Osteocyte (in vitro differentiated cells): ENCODE measurements around the gene OBP2B. TPM values are rescaled to one million over a fixed set of nuclear protein-coding genes. Genes with fewer than 3 reads are reported as not detected.

ENCODE experiments used
- DNase-seq: peaks from one replicate; pipeline ENCODE4 v3.0.0; 2021; ENCODE audit warnings: mixed read lengths; ENCODE audit not compliant: unreplicated experiment; ENCODE audit errors: extremely low spot score
- H3K27ac Mint-ChIP-seq: one replicate; pipeline ENCODE4 v1.8.0; 2021; ENCODE audit warnings: mild to moderate bottlenecking, mixed read lengths; ENCODE audit not compliant: unreplicated experiment
- H3K27me3 Mint-ChIP-seq: one replicate; pipeline ENCODE4 v1.8.0; 2021; ENCODE audit warnings: mixed read lengths; ENCODE audit not compliant: unreplicated experiment
- H3K36me3 Mint-ChIP-seq: one replicate; pipeline ENCODE4 v1.8.0; 2021; ENCODE audit warnings: mixed read lengths; ENCODE audit not compliant: unreplicated experiment
- H3K4me1 Mint-ChIP-seq: one replicate; pipeline ENCODE4 v1.8.0; 2021; ENCODE audit warnings: mixed read lengths; ENCODE audit not compliant: unreplicated experiment
- H3K4me3 Mint-ChIP-seq: one replicate; pipeline ENCODE4 v1.8.0; 2021; ENCODE audit warnings: mild to moderate bottlenecking, moderate library complexity, mixed read lengths; ENCODE audit not compliant: unreplicated experiment
- H3K9me3 Mint-ChIP-seq: one replicate; pipeline ENCODE4 v1.8.0; 2021; ENCODE audit warnings: mixed read lengths; ENCODE audit not compliant: unreplicated experiment
- total RNA-seq: library from RNA; stranded (reverse); gene quantifications from 2 replicates; pipeline ENCODE4 v1.2.1, GENCODE V29; 2021
- TF ChIP-seq, protein P1 (sequence below): fragments of 200-600 bp; sonication (generic); IDR thresholded peaks from 2 replicates; pipeline ENCODE4 v1.5.0; 2021; ENCODE audit warnings: antibody characterized with exemption, mild to moderate bottlenecking, moderate library complexity

OBP2B gene
- total RNA-seq, 1 donor from 2014 or later = not detected

DNA sequence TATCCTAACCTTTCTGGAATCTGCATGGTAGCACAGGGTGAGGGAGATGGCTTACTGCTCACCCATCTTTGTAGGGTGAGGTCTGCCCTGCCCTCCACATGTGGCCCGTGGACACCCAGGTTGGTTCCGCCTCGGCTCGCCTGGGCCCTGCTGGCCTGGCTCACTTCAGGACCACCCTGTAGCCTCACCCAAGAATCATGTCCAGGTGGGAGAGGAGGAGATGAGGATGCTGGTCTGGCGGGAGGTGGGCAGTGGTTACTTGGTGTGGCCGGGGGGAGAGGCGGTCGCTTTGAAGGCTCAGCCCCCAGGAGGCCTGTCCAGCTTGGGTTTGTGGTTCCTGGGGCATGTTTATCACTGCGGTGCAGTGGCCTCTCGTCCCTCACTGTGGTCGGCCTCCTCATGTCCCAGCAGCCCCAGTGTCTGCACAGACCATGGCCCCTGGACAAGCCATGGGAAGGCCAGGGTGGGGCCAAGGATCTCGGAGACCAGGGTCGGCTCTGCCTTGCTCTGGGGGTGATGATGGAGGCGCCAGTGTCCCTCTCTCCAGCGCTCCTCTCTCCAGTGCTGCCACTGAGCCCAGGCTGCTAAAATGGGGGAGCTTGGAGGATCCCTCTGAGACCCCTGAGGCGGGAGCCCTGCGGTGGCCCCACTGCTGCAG lies 4.6 kb downstream of the OBP2B start:
- H3K36me3 Mint-ChIP-seq = no peaks in the 10 kb centered on the region
- no peaks in the 10 kb centered on the region for H3K4me1 Mint-ChIP-seq
- peaks cover 10% of the 10 kb centered on the region for H3K27me3 Mint-ChIP-seq
- no peaks in the 10 kb centered on the region for H3K9me3 Mint-ChIP-seq
- H3K27ac Mint-ChIP-seq = no peak overlapping the region
- TF ChIP-seq, protein P1, sequence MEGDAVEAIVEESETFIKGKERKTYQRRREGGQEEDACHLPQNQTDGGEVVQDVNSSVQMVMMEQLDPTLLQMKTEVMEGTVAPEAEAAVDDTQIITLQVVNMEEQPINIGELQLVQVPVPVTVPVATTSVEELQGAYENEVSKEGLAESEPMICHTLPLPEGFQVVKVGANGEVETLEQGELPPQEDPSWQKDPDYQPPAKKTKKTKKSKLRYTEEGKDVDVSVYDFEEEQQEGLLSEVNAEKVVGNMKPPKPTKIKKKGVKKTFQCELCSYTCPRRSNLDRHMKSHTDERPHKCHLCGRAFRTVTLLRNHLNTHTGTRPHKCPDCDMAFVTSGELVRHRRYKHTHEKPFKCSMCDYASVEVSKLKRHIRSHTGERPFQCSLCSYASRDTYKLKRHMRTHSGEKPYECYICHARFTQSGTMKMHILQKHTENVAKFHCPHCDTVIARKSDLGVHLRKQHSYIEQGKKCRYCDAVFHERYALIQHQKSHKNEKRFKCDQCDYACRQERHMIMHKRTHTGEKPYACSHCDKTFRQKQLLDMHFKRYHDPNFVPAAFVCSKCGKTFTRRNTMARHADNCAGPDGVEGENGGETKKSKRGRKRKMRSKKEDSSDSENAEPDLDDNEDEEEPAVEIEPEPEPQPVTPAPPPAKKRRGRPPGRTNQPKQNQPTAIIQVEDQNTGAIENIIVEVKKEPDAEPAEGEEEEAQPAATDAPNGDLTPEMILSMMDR = no peak
- no peak overlapping the region for H3K4me3 Mint-ChIP-seq
- peak; percentile 66 for DNase-seq

DNA sequence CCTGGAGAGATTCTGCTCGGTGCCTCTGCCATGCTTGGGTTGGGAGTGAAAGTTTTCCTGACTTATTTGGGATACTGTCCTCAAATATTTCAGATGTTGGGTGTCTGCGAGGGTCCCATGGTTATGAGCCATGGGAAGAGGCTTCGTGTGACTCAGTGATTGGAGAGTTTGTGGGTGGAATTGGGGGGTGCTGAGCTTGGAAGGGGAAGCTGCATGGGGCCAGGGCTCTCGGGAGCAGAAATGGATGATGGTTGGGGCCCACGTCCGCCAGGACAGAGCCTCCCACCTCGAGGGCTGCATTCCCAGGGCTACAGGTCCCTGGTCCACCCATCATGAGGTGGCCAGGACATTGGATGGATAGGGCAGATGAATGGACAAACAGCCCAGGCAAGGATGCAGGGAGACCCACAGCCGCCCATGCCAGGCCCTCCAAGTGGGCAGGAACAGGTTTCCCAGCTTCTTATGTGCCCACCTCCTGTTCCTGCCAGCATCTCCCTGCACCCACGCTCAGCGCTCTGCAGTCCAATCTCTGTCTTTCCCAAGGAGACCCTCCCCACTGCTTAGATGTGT lies 5.5 kb downstream of the OBP2B start:
- TF ChIP-seq, protein P1 = no peak
- Mint-ChIP-seq H3K36me3 (no peaks in the 10 kb centered on the region), H3K9me3 (no peaks in the 10 kb centered on the region), H3K4me1 (no peaks in the 10 kb centered on the region), H3K27ac (no peak overlapping the region), H3K4me3 (no peak overlapping the region), H3K27me3 (peaks cover 10% of the 10 kb centered on the region)
- peak; percentile 62 for DNase-seq

DNA sequence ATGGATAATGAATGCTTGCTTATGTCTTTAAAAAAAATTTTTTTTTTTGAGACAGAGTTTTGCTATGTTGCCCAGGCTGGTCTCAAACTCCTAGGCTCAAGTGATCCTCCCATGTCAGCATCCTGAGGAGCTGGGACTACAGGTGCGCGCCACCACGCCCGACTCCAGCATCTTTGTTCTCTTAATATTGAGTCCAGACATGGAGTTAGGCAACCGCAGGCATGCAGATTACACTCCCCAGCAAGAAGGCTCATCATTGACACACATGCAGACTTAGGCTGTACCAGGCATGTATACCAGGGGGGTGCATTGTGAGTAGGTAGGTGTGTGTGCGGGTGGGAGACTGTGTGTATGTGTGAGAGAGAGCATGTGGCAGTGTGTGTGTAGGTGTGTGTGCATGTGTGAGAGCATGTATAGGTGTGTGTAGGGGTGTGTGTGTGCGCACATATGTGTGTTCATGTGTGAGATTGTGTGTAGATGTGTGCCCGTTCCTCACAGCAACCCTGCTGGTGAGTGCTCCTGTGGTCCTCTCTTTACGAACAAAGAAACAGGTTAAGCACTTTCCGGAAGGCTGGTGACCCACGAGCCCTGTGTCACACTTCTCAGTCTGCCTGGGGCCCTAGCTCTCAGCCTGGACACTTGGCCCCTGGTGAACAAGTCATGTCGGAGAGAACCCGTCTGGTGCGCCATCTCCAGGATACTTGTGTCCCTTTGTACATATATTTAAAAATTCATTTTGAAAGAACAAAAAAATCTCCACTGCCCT lies 6.2 kb downstream of the OBP2B start:
- Mint-ChIP-seq H3K9me3 (no peaks in the 10 kb centered on the region), H3K4me1 (no peaks in the 10 kb centered on the region), H3K36me3 (no peaks in the 10 kb centered on the region), H3K27me3 (peaks cover 12% of the 10 kb centered on the region), H3K27ac (no peak overlapping the region), H3K4me3 (no peak overlapping the region)
- TF ChIP-seq, protein P1 = no peak
- DNase-seq = peak; percentile 76

DNA sequence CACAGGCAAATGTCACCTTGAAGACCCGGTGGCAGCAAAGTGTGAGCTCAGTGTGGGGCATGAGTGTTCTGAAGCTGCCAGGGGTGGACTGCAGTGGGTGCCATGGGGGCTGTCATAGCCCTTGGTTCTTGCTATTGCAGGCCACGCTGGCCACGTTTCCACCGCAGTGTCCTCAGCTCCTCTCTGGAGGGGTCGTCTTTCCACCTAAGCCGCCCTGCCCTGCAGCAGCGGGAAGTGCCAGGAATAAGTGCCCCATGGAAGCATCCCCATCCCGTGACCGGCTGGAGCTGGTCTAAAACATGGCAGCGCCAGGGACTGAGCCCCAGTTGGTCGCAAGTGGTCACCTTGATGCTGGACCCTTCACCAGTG lies 6.9 kb downstream of the OBP2B start:
- H3K9me3 Mint-ChIP-seq = no peaks in the 10 kb centered on the region
- peak; percentile 76 for DNase-seq
- H3K4me1 Mint-ChIP-seq = no peaks in the 10 kb centered on the region
- no peak overlapping the region for H3K27ac Mint-ChIP-seq
- no peaks in the 10 kb centered on the region for H3K36me3 Mint-ChIP-seq
- H3K4me3 Mint-ChIP-seq = no peak overlapping the region
- H3K27me3 Mint-ChIP-seq = peaks cover 17% of the 10 kb centered on the region
- TF ChIP-seq, protein P1 = no peak
